NCI-H128 (cell line): ENCODE data around the gene NR2F6.

ENCODE experiments used
- DNase-seq: peaks from one replicate; lab custom pipeline; 2025; ENCODE audit not compliant: unreplicated experiment; lab: John Stamatoyannopoulos, UW

NR2F6 gene

GRCh38 chr19:17240062-17240752 lies 5.5 kb downstream of the NR2F6 start:
- no peak for DNase-seq

GRCh38 chr19:17237747-17238706 lies 7.7 kb downstream of the NR2F6 start:
- DNase-seq, result no peak

GRCh38 chr19:17236811-17237543 lies 8.7 kb downstream of the NR2F6 start:
- DNase-seq, result no peak

- no peak for DNase-seq
These were observed 9.5 kb downstream of the NR2F6 start for GRCh38 chr19:17235971-17236777.

GRCh38 chr19:17235300-17235970 lies 10.3 kb downstream of the NR2F6 start:
- no peak for DNase-seq

- no peak for DNase-seq
These were observed 10.8 kb downstream of the NR2F6 start for GRCh38 chr19:17234911-17235299.

- DNase-seq, result no peak
These were observed 13.5 kb downstream of the NR2F6 start for GRCh38 chr19:17232258-17232657.

- DNase-seq, result no peak
These were observed 15.8 kb downstream of the NR2F6 start for GRCh38 chr19:17229890-17230289.

- DNase-seq, result no peak
These were observed 17.8 kb downstream of the NR2F6 start for GRCh38 chr19:17227798-17228367.

- DNase-seq, result peak; percentile 98
These were observed 19.5 kb downstream of the NR2F6 start, which contains the start of gene OCEL1 for GRCh38 chr19:17226002-17226933. OCEL1 (plus strand) TSS chr19:17226226; CDS start chr19:17226248, 22 bp downstream.

- no peak for DNase-seq
These were observed 20.7 kb downstream of the NR2F6 start for GRCh38 chr19:17225053-17225452.

GRCh38 chr19:17220207-17220758 lies 25.4 kb downstream of the NR2F6 start:
- no peak for DNase-seq

- DNase-seq, result no peak
These were observed 26.4 kb downstream of the NR2F6 start for GRCh38 chr19:17219286-17219685.

- no peak for DNase-seq
These were observed 29.6 kb downstream of the NR2F6 start for GRCh38 chr19:17216058-17216670.

- DNase-seq, result peak; percentile 78
These were observed 30.4 kb downstream of the NR2F6 start, which contains the start of gene USE1 for GRCh38 chr19:17215127-17215971. USE1 (plus strand) TSS chr19:17215357; CDS start chr19:17215406, 49 bp downstream.

GRCh38 chr19:17214508-17215126 lies 31.1 kb downstream of the NR2F6 start:
- no peak for DNase-seq
